ENCODE data around the gene RFX7. TPM values are rescaled to one million over a fixed set of nuclear protein-coding genes. Genes with fewer than 3 reads are reported as not detected.

RFX7 gene
- total RNA-seq, 2 donors from 2014 or later: 10.6 to 15.4 TPM

- H3K36me3 ChIP-seq: peaks cover 12% of the 10 kb centered on the region
- H3K4me1 ChIP-seq: no peaks in the 10 kb centered on the region
- H3K4me3 ChIP-seq: no peak overlapping the region
- no peaks in the 10 kb centered on the region for H3K27me3 ChIP-seq
- TF ChIP-seq CTCF (IDR thresholded peaks at IDR 0.05): no peak
- H3K9me3 ChIP-seq: no peaks in the 10 kb centered on the region
- no peak overlapping the region for H3K27ac ChIP-seq
- no peak for DNase-seq
- intact Hi-C loops (cut with DNase I): no loop called here
- no peak overlapping the region for H3K9ac ChIP-seq (ENCODE audit: low read depth in 2 of 2, low read length in 2 of 2)
Observed at GRCh38 chr15:56098195-56098863, 145.3 kb downstream of the RFX7 start.

- H3K27me3 ChIP-seq: no peaks in the 10 kb centered on the region
- TF ChIP-seq CTCF (IDR thresholded peaks at IDR 0.05): no peak
- no peaks in the 10 kb centered on the region for H3K9me3 ChIP-seq
- no peak overlapping the region for H3K9ac ChIP-seq (ENCODE audit: low read depth in 2 of 2, low read length in 2 of 2)
- H3K4me1 ChIP-seq: no peaks in the 10 kb centered on the region
- intact Hi-C loops (cut with DNase I): no loop called here
- no peak overlapping the region for H3K27ac ChIP-seq
- DNase-seq: no peak
- no peak overlapping the region for H3K4me3 ChIP-seq
- peaks cover 12% of the 10 kb centered on the region for H3K36me3 ChIP-seq
Observed at GRCh38 chr15:56095406-56095805, 148.3 kb downstream of the RFX7 start.

- peaks cover 12% of the 10 kb centered on the region for H3K36me3 ChIP-seq
Observed at GRCh38 chr15:56094171-56094570, 149.5 kb downstream of the RFX7 start.

GRCh38 chr15:56088389-56088788 is 155.3 kb downstream of the RFX7 start:
- intact Hi-C loops (cut with DNase I): no loop called here
- no peak overlapping the region for H3K27ac ChIP-seq
- no peak for DNase-seq
- H3K27me3 ChIP-seq: no peaks in the 10 kb centered on the region
- no peak overlapping the region for H3K4me3 ChIP-seq
- no peaks in the 10 kb centered on the region for H3K4me1 ChIP-seq
- no peak overlapping the region for H3K9ac ChIP-seq (ENCODE audit: low read depth in 2 of 2, low read length in 2 of 2)
- H3K36me3 ChIP-seq: no peaks in the 10 kb centered on the region
- no peaks in the 10 kb centered on the region for H3K9me3 ChIP-seq
- TF ChIP-seq CTCF (IDR thresholded peaks at IDR 0.05): no peak

More at GRCh38 chr15:56094171-56094570, 149.5 kb downstream of the RFX7 start:
- H3K9me3 ChIP-seq: no peaks in the 10 kb centered on the region
- intact Hi-C loops (cut with DNase I): no loop called here
- no peak overlapping the region for H3K27ac ChIP-seq
- TF ChIP-seq CTCF (IDR thresholded peaks at IDR 0.05): no peak
- H3K4me3 ChIP-seq: no peak overlapping the region
- no peak overlapping the region for H3K9ac ChIP-seq (ENCODE audit: low read depth in 2 of 2, low read length in 2 of 2)
- H3K4me1 ChIP-seq: no peaks in the 10 kb centered on the region
- no peaks in the 10 kb centered on the region for H3K27me3 ChIP-seq
- no peak for DNase-seq

- H3K9me3 ChIP-seq: no peaks in the 10 kb centered on the region
- intact Hi-C loops (cut with DNase I): no loop called here
- no peak overlapping the region for H3K4me3 ChIP-seq
- H3K27me3 ChIP-seq: no peaks in the 10 kb centered on the region
- no peak for TF ChIP-seq CTCF (IDR thresholded peaks at IDR 0.05)
- DNase-seq: no peak
- H3K4me1 ChIP-seq: no peaks in the 10 kb centered on the region
- H3K27ac ChIP-seq: no peak overlapping the region
- no peak overlapping the region for H3K9ac ChIP-seq (ENCODE audit: low read depth in 2 of 2, low read length in 2 of 2)
- H3K36me3 ChIP-seq: no peaks in the 10 kb centered on the region
Observed at GRCh38 chr15:56086566-56086965, 157.1 kb downstream of the RFX7 start.

Data from colonic mucosa (tissue), 4 donors.